ENCODE data around the gene INHBB.

GRCh38 chr2:120313695-120314615 lies 32.0 kb upstream of the INHBB start:
- TF ChIP-seq POLR2AphosphoS5 (IDR thresholded peaks at IDR 0.05; ENCODE audit: low read depth, low read length) (no peak), POLR2A (IDR thresholded peaks at IDR 0.05; ENCODE audit: low read depth, low read length) (no peak), TAF1 (IDR thresholded peaks at IDR 0.05; ENCODE audit: low read depth, low read length) (no peak), POU2F2 (IDR thresholded peaks at IDR 0.05; ENCODE audit: low read depth, low read length) (no peak), SPI1 (IDR thresholded peaks at IDR 0.05; ENCODE audit: low read depth, low read length) (no peak)

Data from GM12891 (cell line).